ENCODE measurements around the gene ATAD3C.
"Not testable (repeated sequence)": the region's sequence is repeated elsewhere in the genome, so short reads cannot be mapped to it uniquely, and the experiment has no call there.

The ATAD3C gene

GRCh38 chr1:1419813-1420653 is 29.5 kb upstream of the ATAD3C start:
- no peak for DNase-seq

- no peak for DNase-seq
Measured at GRCh38 chr1:1420654-1421141, 28.8 kb upstream of the ATAD3C start.

- DNase-seq = no peak
Measured at GRCh38 chr1:1421147-1421906, 28.2 kb upstream of the ATAD3C start, which contains the start of gene ANKRD65. Gene ANKRD65 (minus strand): TSS chr1:1421276. CDS start chr1:1421005, 271 bp downstream.

- no peak for DNase-seq
Measured at GRCh38 chr1:1421907-1422464, 27.5 kb upstream of the ATAD3C start.

GRCh38 chr1:1422465-1423244 is 26.8 kb upstream of the ATAD3C start:
- no peak for DNase-seq

GRCh38 chr1:1423245-1423597 is 26.3 kb upstream of the ATAD3C start:
- no peak for DNase-seq

GRCh38 chr1:1424707-1425106 is 24.8 kb upstream of the ATAD3C start:
- no peak for DNase-seq

GRCh38 chr1:1425426-1425752 is 24.1 kb upstream of the ATAD3C start:
- DNase-seq = no peak

GRCh38 chr1:1425753-1426495 is 23.6 kb upstream of the ATAD3C start:
- no peak for DNase-seq

GRCh38 chr1:1426496-1427105 is 22.9 kb upstream of the ATAD3C start:
- DNase-seq = no peak

- DNase-seq = peak; percentile 25
Measured at GRCh38 chr1:1427106-1427819, 22.2 kb upstream of the ATAD3C start.

GRCh38 chr1:1427820-1428148 is 21.7 kb upstream of the ATAD3C start:
- no peak for DNase-seq

GRCh38 chr1:1428174-1428573 is 21.3 kb upstream of the ATAD3C start:
- DNase-seq = no peak

GRCh38 chr1:1428967-1429366 is 20.5 kb upstream of the ATAD3C start:
- DNase-seq = not testable (repeated sequence)

GRCh38 chr1:1429671-1430073 is 19.8 kb upstream of the ATAD3C start:
- no peak for DNase-seq

- DNase-seq = no peak
Measured at GRCh38 chr1:1430114-1430982, 19.1 kb upstream of the ATAD3C start.

- no peak for DNase-seq
Measured at GRCh38 chr1:1430992-1431844, 18.3 kb upstream of the ATAD3C start.

GRCh38 chr1:1431845-1432273 is 17.6 kb upstream of the ATAD3C start:
- DNase-seq = no peak

- DNase-seq = no peak
Measured at GRCh38 chr1:1432274-1432950, 17.1 kb upstream of the ATAD3C start.

All from NCI-H1436 (cell line).